Sigmoid colon (tissue), 4 donors: ENCODE data around the gene AK3.

Experiments used
- EP300 ChIP-seq, 4 donors: sonication (generic); formaldehyde crosslinking; IDR thresholded peaks; one replicate each; pipeline ENCODE4 v1.6.1; 2017; ENCODE audit warnings: antibody characterized with exemption in 4 of 4
- POLR2A ChIP-seq, 2 donors: fragments of 450-650 bp; IDR thresholded peaks; one replicate each; pipeline ENCODE4 v1.6.1; 2016; ENCODE audit warnings: antibody characterized with exemption in 2 of 2, mild to moderate bottlenecking in 2 of 2, moderate library complexity in 2 of 2
- POLR2AphosphoS5 ChIP-seq, 4 donors: sonication (generic); formaldehyde crosslinking; IDR thresholded peaks; one replicate each; pipeline ENCODE4 v1.6.1; 2017; ENCODE audit warnings: antibody characterized with exemption in 4 of 4
- TF ChIP-seq, protein P1 (sequence below), 4 experiments: fragments of 450-650 bp in 3 of 4; fragments of 200-600 bp in 1 of 4; IDR thresholded peaks; one replicate each; pipeline ENCODE4 v1.5.1; 2016 to 2019; ENCODE audit warnings: antibody characterized with exemption in 4 of 4, mild to moderate bottlenecking in 3 of 4, moderate library complexity in 2 of 4

DNA sequence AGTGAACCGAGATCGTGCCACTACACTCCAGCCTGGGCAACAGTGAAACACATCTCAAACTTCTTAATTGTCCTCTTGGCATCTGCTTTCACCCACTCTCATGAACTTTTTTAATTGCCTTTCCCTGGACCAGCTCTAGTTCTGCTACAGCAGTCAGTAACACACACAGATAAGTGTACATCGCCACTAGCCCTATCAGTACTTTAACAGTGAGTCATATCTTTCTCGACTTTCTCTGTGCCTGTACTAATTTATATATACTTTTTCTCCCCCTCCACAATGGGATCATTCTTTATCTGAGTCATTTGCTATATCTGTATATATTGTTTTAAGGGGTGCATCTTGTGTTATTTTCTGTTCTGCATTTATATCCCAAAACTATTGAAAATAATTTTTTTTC, 54.9 kb downstream of the AK3 start:
- TF ChIP-seq, protein P1, sequence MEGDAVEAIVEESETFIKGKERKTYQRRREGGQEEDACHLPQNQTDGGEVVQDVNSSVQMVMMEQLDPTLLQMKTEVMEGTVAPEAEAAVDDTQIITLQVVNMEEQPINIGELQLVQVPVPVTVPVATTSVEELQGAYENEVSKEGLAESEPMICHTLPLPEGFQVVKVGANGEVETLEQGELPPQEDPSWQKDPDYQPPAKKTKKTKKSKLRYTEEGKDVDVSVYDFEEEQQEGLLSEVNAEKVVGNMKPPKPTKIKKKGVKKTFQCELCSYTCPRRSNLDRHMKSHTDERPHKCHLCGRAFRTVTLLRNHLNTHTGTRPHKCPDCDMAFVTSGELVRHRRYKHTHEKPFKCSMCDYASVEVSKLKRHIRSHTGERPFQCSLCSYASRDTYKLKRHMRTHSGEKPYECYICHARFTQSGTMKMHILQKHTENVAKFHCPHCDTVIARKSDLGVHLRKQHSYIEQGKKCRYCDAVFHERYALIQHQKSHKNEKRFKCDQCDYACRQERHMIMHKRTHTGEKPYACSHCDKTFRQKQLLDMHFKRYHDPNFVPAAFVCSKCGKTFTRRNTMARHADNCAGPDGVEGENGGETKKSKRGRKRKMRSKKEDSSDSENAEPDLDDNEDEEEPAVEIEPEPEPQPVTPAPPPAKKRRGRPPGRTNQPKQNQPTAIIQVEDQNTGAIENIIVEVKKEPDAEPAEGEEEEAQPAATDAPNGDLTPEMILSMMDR (IDR thresholded peaks at IDR 0.05): no peak
- TF ChIP-seq EP300 (IDR thresholded peaks at IDR 0.05): no peak
- no peak for TF ChIP-seq POLR2A (IDR thresholded peaks at IDR 0.05)
- no peak for TF ChIP-seq POLR2AphosphoS5 (IDR thresholded peaks at IDR 0.05)
